Loucy (cell line): ENCODE data around the gene PPP2R5B.

ENCODE experiments used
- H2AFZ ChIP-seq: fragments of 200-600 bp; sonication (generic); 2 replicates; pipeline ENCODE4 v1.6.0; 2016; ENCODE audit warnings: antibody characterized with exemption, mild to moderate bottlenecking, low read length, moderate library complexity
- H3F3A ChIP-seq: fragments of 200-600 bp; 2 replicates; pipeline ENCODE4 v1.6.0; 2016; ENCODE audit warnings: antibody characterized with exemption, low read depth, mild to moderate bottlenecking
- H3K27me3 ChIP-seq: fragments of 200-600 bp; sonication (generic); 2 replicates; pipeline ENCODE4 v1.6.1; 2014; ENCODE audit warnings: low read length, mild to moderate bottlenecking; ENCODE audit not compliant: insufficient read depth, poor library complexity, severe bottlenecking
- H3K36me3 ChIP-seq: fragments of 200-600 bp; sonication (generic); 2 replicates; pipeline ENCODE4 v1.6.1; 2016; ENCODE audit warnings: low read length; ENCODE audit not compliant: insufficient read depth
- H3K4me1 ChIP-seq: fragments of 200-600 bp; sonication (generic); 2 replicates; pipeline ENCODE4 v1.5.1; 2014; ENCODE audit warnings: low read length, mild to moderate bottlenecking; ENCODE audit not compliant: insufficient read depth, poor library complexity, severe bottlenecking
- H3K4me2 ChIP-seq: fragments of 200-600 bp; sonication (generic); 2 replicates; pipeline ENCODE4 v1.6.0; 2014; ENCODE audit warnings: antibody characterized with exemption, low read length, low read depth, mild to moderate bottlenecking; ENCODE audit not compliant: poor library complexity, severe bottlenecking
- H3K4me3 ChIP-seq: fragments of 200-600 bp; sonication (generic); 2 replicates; pipeline ENCODE4 v1.5.1; 2014; ENCODE audit warnings: low read length, mild to moderate bottlenecking, mixed read lengths; ENCODE audit not compliant: poor library complexity, severe bottlenecking
- H3K79me2 ChIP-seq: fragments of 200-600 bp; sonication (generic); 2 replicates; pipeline ENCODE4 v1.6.1; 2014; ENCODE audit warnings: low read length; ENCODE audit not compliant: insufficient read depth
- H3K9ac ChIP-seq: fragments of 200-600 bp; sonication (generic); 2 replicates; pipeline ENCODE4 v1.6.0; 2014; ENCODE audit warnings: mild to moderate bottlenecking, low read depth, low read length, moderate library complexity; ENCODE audit not compliant: poor library complexity, severe bottlenecking
- H3K9me2 ChIP-seq: fragments of 200-600 bp; sonication (generic); replicated peaks from 2 replicates; pipeline ENCODE4 v1.6.1; 2016; ENCODE audit warnings: low read depth, low read length, mixed read lengths
- H3K9me3 ChIP-seq: fragments of 200-600 bp; sonication (generic); 2 replicates; pipeline ENCODE4 v1.6.1; 2014; ENCODE audit warnings: mild to moderate bottlenecking, antibody characterized with exemption, low read length, low read depth; ENCODE audit not compliant: insufficient read depth
- H4K20me1 ChIP-seq: fragments of 200-600 bp; sonication (generic); 2 replicates; pipeline ENCODE4 v1.6.0; 2014; ENCODE audit warnings: antibody characterized with exemption, low read length, mild to moderate bottlenecking; ENCODE audit not compliant: insufficient read depth, poor library complexity, severe bottlenecking
- CTCF ChIP-seq: fragments of 200-600 bp; sonication (generic); conservative IDR thresholded peaks from 2 replicates; pipeline ENCODE4 v1.5.1; 2014; ENCODE audit warnings: mild to moderate bottlenecking, antibody characterized with exemption, low read length
- EZH2phosphoT487 ChIP-seq: fragments of 200-600 bp; IDR thresholded peaks from 2 replicates; pipeline ENCODE4 v1.6.1; 2018; ENCODE audit warnings: antibody characterized with exemption, mild to moderate bottlenecking, moderate library complexity, borderline replicate concordance

PPP2R5B gene

DNA sequence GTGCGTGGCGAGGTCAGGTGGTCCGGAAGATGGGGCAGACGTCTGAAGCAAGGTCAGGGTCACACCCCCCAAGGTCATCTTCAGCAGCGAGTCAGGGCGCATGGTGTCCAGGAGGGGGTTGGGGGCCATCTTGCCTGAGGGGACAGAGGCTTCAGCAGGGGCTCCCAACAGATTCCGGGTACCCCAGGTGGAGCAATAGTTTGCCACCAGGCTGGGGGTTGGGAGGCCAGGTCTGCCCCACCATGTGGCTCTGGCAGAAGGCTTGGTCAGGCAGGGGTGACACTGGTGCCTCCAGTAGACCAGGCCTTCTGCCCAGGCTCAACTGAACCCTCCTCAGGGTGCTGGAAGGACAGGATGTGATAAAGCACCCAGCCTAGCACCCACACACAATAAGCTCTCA, 13.3 kb upstream of the PPP2R5B start:
- Histone ChIP-seq H4K20me1 (no peaks in the 10 kb centered on the region), H3F3A (no peaks in the 10 kb centered on the region), H3K4me1 (peaks cover 8% of the 10 kb centered on the region), H3K9me3 (no peaks in the 10 kb centered on the region), H3K4me2 (no peak overlapping the region), H3K9ac (no peak overlapping the region), H3K4me3 (no peak overlapping the region), H3K79me2 (peaks cover 11% of the 10 kb centered on the region), H2AFZ (no peak overlapping the region), H3K9me2 (no peaks in the 10 kb centered on the region), H3K27me3 (no peaks in the 10 kb centered on the region), H3K36me3 (peaks cover 5% of the 10 kb centered on the region; the same call in 1 of the 2 replicates)
- TF ChIP-seq EZH2phosphoT487 (no peak), CTCF (no peak)

DNA sequence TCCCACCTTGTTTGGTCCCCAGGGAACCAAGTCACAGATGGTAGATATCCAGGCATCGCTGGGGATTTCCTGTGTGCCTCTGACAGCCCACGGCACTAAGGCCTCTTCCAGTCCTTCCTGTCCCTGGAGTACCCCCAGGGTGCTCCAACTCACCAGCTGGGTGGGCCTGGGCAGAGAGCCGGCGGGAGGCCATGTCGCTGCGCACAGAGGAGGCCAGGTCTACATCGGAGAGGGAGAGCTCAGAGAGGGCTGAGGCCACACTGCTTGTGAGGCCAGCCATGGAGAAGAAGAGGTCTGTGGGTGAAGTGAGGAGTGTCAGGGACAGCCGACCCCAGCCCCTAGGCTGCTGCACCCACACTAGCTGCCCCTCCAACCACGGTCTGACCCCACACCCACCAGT, 12.8 kb upstream of the PPP2R5B start:
- Histone ChIP-seq H3K79me2 (peaks cover 17% of the 10 kb centered on the region), H3K4me3 (no peak overlapping the region), H3K9ac (no peak overlapping the region), H4K20me1 (no peaks in the 10 kb centered on the region), H3F3A (no peaks in the 10 kb centered on the region), H3K36me3 (peaks cover 5% of the 10 kb centered on the region; the same call in 1 of the 2 replicates), H3K4me2 (no peak overlapping the region), H3K9me2 (no peaks in the 10 kb centered on the region), H3K9me3 (no peaks in the 10 kb centered on the region), H3K27me3 (no peaks in the 10 kb centered on the region), H3K4me1 (peaks cover 10% of the 10 kb centered on the region), H2AFZ (no peak overlapping the region)
- TF ChIP-seq EZH2phosphoT487: no peak
- no peak for TF ChIP-seq CTCF

DNA sequence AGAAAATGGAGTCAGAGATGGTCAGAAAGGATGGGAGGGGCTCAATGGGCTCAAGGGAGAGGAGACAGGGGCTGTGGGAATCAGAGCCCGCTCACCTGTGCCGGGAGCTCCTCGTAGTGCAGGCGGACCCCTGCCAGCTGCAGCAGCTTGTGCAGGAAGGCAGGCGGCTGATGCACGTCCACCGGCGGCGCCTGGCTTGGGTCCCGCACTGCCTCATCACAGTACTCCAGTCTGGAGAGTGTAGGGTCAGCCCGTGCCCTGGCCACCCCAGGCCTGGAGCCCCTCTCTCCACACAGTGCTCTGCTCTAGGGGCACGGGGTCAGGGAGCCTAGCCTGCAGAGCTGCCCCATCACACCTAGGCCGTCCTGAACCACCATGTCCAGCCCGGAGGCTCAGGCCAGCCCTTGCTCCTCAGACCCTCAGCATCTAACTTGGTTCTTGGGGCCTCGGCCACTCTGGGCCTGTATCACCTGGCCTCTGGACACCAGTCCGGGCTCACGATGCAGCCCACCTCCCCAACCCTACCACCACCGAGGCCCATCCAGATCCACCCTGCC, 11.2 kb upstream of the PPP2R5B start:
- Histone ChIP-seq H3F3A (no peaks in the 10 kb centered on the region), H3K4me2 (no peak overlapping the region), H3K27me3 (no peaks in the 10 kb centered on the region), H3K9me2 (no peaks in the 10 kb centered on the region), H2AFZ (no peak overlapping the region), H3K9ac (no peak overlapping the region), H3K4me3 (no peak overlapping the region), H3K79me2 (peaks cover 19% of the 10 kb centered on the region), H3K9me3 (no peaks in the 10 kb centered on the region), H4K20me1 (no peaks in the 10 kb centered on the region), H3K36me3 (peaks cover 5% of the 10 kb centered on the region; the same call in 1 of the 2 replicates), H3K4me1 (peaks cover 18% of the 10 kb centered on the region)
- TF ChIP-seq EZH2phosphoT487: no peak
- no peak for TF ChIP-seq CTCF
